SK-N-MC (cell line): ENCODE results near the gene ATXN7L1.
"Not testable (repeated sequence)": the region's sequence is repeated elsewhere in the genome, so short reads cannot be mapped to it uniquely, and the experiment has no call there.

ENCODE experiments used
- DNase-seq: peaks from one replicate; pipeline ENCODE4 v3.0.0-alpha.2; 2011; ENCODE audit warnings: low read depth, low spot score
- H3K27ac ChIP-seq: fragments of 200-600 bp; sonication (generic); 2 replicates; pipeline ENCODE4 v1.5.1; 2016; ENCODE audit warnings: mixed run types
- H3K36me3 ChIP-seq: fragments of 200-600 bp; sonication (generic); 2 replicates; pipeline ENCODE4 v1.6.1; 2017; ENCODE audit warnings: antibody characterized with exemption, low read length, mixed read lengths; ENCODE audit not compliant: insufficient read depth
- H3K4me3 ChIP-seq: fragments of 200-600 bp; sonication (generic); 2 replicates; pipeline ENCODE4 v1.5.1; 2016
- H3K9ac ChIP-seq: fragments of 200-600 bp; sonication (generic); 2 replicates; pipeline ENCODE4 v1.8.0; 2017; ENCODE audit warnings: mixed run types, mixed read lengths; ENCODE audit not compliant: insufficient read length
- H3K9me3 ChIP-seq: fragments of 200-600 bp; sonication (generic); 2 replicates; pipeline ENCODE4 v1.6.1; 2017; ENCODE audit warnings: low read depth, mild to moderate bottlenecking, antibody characterized with exemption, low read length, moderate library complexity, mixed read lengths
- EZH2 ChIP-seq: fragments of 200-600 bp; sonication (generic); IDR thresholded peaks from one replicate; pipeline ENCODE4 v1.6.1; 2017; ENCODE audit warnings: antibody characterized with exemption
- FOXP2 ChIP-seq: optimal IDR thresholded peaks from 2 replicates; pipeline ENCODE3; 2011; ENCODE audit warnings: mild to moderate bottlenecking, moderate library complexity; ENCODE audit not compliant: insufficient read depth; ENCODE audit errors: extremely low read length, control extremely low read depth
- POLR2AphosphoS5 ChIP-seq: IDR thresholded peaks from 2 replicates; pipeline ENCODE4 v1.6.1; 2012; ENCODE audit warnings: mild to moderate bottlenecking, low read depth, low read length, borderline replicate concordance

ATXN7L1 gene

GRCh38 chr7:105610165-105610930 is 266.1 kb downstream of the ATXN7L1 start:
- Histone ChIP-seq H3K4me3 (no peak overlapping the region), H3K27ac (no peak overlapping the region), H3K9ac (no peak overlapping the region), H3K36me3 (peaks cover 8% of the 10 kb centered on the region; the same call in 1 of the 2 replicates), H3K9me3 (no peaks in the 10 kb centered on the region)
- DNase-seq, result no peak
- TF ChIP-seq POLR2AphosphoS5, result no peak
- TF ChIP-seq FOXP2, result no peak
- no peak for TF ChIP-seq EZH2

- no peaks in the 10 kb centered on the region for H3K9me3 ChIP-seq
- no peak overlapping the region for H3K4me3 ChIP-seq
- no peak for DNase-seq
- no peak overlapping the region for H3K27ac ChIP-seq
- no peak overlapping the region for H3K9ac ChIP-seq
- no peaks in the 10 kb centered on the region for H3K36me3 ChIP-seq
- no peak for TF ChIP-seq EZH2
- no peak for TF ChIP-seq FOXP2
- no peak for TF ChIP-seq POLR2AphosphoS5
Observed at GRCh38 chr7:105602325-105603305, 273.8 kb downstream of the ATXN7L1 start.

- Histone ChIP-seq H3K9ac (no peak overlapping the region), H3K27ac (no peak overlapping the region), H3K36me3 (no peaks in the 10 kb centered on the region), H3K9me3 (no peaks in the 10 kb centered on the region), H3K4me3 (no peak overlapping the region)
- no peak for DNase-seq
- TF ChIP-seq POLR2AphosphoS5 (no peak), EZH2 (no peak), FOXP2 (no peak)
Observed at GRCh38 chr7:105600720-105601550, 275.5 kb downstream of the ATXN7L1 start.

GRCh38 chr7:105599551-105599950 is 276.8 kb downstream of the ATXN7L1 start:
- Histone ChIP-seq H3K36me3 (no peaks in the 10 kb centered on the region), H3K27ac (no peak overlapping the region), H3K4me3 (no peak overlapping the region), H3K9me3 (no peaks in the 10 kb centered on the region), H3K9ac (no peak overlapping the region)
- TF ChIP-seq FOXP2 (no peak), POLR2AphosphoS5 (no peak), EZH2 (no peak)
- no peak for DNase-seq

GRCh38 chr7:105599080-105599479 is 277.3 kb downstream of the ATXN7L1 start:
- not testable (repeated sequence) for H3K9ac ChIP-seq, H3K9me3 ChIP-seq, DNase-seq, H3K27ac ChIP-seq, H3K36me3 ChIP-seq, H3K4me3 ChIP-seq

GRCh38 chr7:105596866-105597265 is 279.5 kb downstream of the ATXN7L1 start:
- TF ChIP-seq POLR2AphosphoS5, result no peak
- no peak for TF ChIP-seq EZH2
- TF ChIP-seq FOXP2, result no peak
- H3K9me3 ChIP-seq, result no peaks in the 10 kb centered on the region
- no peak overlapping the region for H3K4me3 ChIP-seq
- no peak for DNase-seq
- H3K36me3 ChIP-seq, result no peaks in the 10 kb centered on the region
- no peak overlapping the region for H3K27ac ChIP-seq
- no peak overlapping the region for H3K9ac ChIP-seq

GRCh38 chr7:105594034-105594433 is 282.4 kb downstream of the ATXN7L1 start:
- Histone ChIP-seq H3K9ac (no peak overlapping the region), H3K4me3 (no peak overlapping the region), H3K9me3 (no peaks in the 10 kb centered on the region), H3K27ac (no peak overlapping the region), H3K36me3 (no peaks in the 10 kb centered on the region)
- DNase-seq, result no peak
- TF ChIP-seq FOXP2 (no peak), POLR2AphosphoS5 (no peak), EZH2 (no peak)

- no peak overlapping the region for H3K9ac ChIP-seq
- no peaks in the 10 kb centered on the region for H3K36me3 ChIP-seq
- no peaks in the 10 kb centered on the region for H3K9me3 ChIP-seq
- no peak overlapping the region for H3K27ac ChIP-seq
- no peak for DNase-seq
- TF ChIP-seq FOXP2 (no peak), POLR2AphosphoS5 (no peak), EZH2 (no peak)
- no peak overlapping the region for H3K4me3 ChIP-seq
Observed at GRCh38 chr7:105591522-105591921, 284.9 kb downstream of the ATXN7L1 start.
